WTC11 (cell line): ENCODE results near the gene NHS. TPM values are rescaled to one million over a fixed set of nuclear protein-coding genes. Genes with fewer than 3 reads are reported as not detected.

ENCODE experiments used
- ATAC-seq: fragments of 200-7000 bp; cut with Tn5 transposase; 2 replicates; pipeline ENCODE4 v1.10.0; 2021; ENCODE audit warnings: mild to moderate bottlenecking, moderate library complexity
- CTCF ChIA-PET: fragments of 300-600 bp; sonication (Branson Sonifier 250); formaldehyde crosslinking; loops from one replicate; lab custom pipeline; 2021; ENCODE audit warnings: antibody characterized with exemption; lab: Charles Lee
- POLR2A ChIA-PET: fragments of 350-600 bp; sonication (Branson Sonifier 250); formaldehyde crosslinking; loops from one replicate; lab custom pipeline; 2021; ENCODE audit warnings: antibody characterized with exemption; lab: Charles Lee
- DNase-seq: peaks from one replicate; pipeline ENCODE4 v3.0.0; 2021; ENCODE audit warnings: low spot score
- H3K27ac Mint-ChIP-seq: 2 replicates; pipeline ENCODE4 v1.8.0; 2021; ENCODE audit warnings: mixed read lengths
- H3K27me3 Mint-ChIP-seq: 2 replicates; pipeline ENCODE4 v1.8.0; 2021; ENCODE audit warnings: low read depth, mild to moderate bottlenecking, moderate library complexity, mixed read lengths
- H3K36me3 Mint-ChIP-seq: 2 replicates; pipeline ENCODE4 v1.8.0; 2021; ENCODE audit warnings: mixed read lengths
- H3K4me1 Mint-ChIP-seq: 2 replicates; pipeline ENCODE4 v1.8.0; 2022; ENCODE audit warnings: mixed read lengths
- H3K4me3 Mint-ChIP-seq: 2 replicates; pipeline ENCODE4 v1.8.0; 2021; ENCODE audit warnings: mild to moderate bottlenecking, moderate library complexity, mixed read lengths
- H3K9me3 Mint-ChIP-seq: 2 replicates; pipeline ENCODE4 v1.8.0; 2021; ENCODE audit warnings: mixed read lengths
- ATF1 ChIP-seq: sonication (generic); formaldehyde crosslinking; IDR thresholded peaks from 2 replicates; pipeline ENCODE4 v1.8.1; 2023; ENCODE audit warnings: mild to moderate bottlenecking, moderate library complexity, missing genetic modification reagents
- ETV6 ChIP-seq: sonication (generic); formaldehyde crosslinking; IDR thresholded peaks from 2 replicates; pipeline ENCODE4 v1.8.1; 2022; ENCODE audit warnings: mild to moderate bottlenecking, missing genetic modification reagents
- FOXP1 ChIP-seq: sonication (generic); formaldehyde crosslinking; IDR thresholded peaks from 2 replicates; pipeline ENCODE4 v1.8.0; 2022; ENCODE audit warnings: missing genetic modification reagents, mild to moderate bottlenecking, moderate library complexity, borderline replicate concordance
- HMGA2 ChIP-seq: fragments of 250-450 bp; sonication (Bioruptor Pico); IDR thresholded peaks from 2 replicates; pipeline ENCODE4 v1.4.0; 2021; ENCODE audit warnings: mild to moderate bottlenecking, moderate library complexity
- JAZF1 ChIP-seq: fragments of 250-450 bp; sonication (Bioruptor Pico); IDR thresholded peaks from 2 replicates; pipeline ENCODE4 v1.9.0; 2021; ENCODE audit warnings: moderate library complexity, mild to moderate bottlenecking, inconsistent platforms
- NR2C2 ChIP-seq: sonication (generic); formaldehyde crosslinking; IDR thresholded peaks from 2 replicates; pipeline ENCODE4 v1.8.0; 2022; ENCODE audit warnings: mild to moderate bottlenecking, missing genetic modification reagents
- RELA ChIP-seq: sonication (generic); formaldehyde crosslinking; IDR thresholded peaks from 2 replicates; pipeline ENCODE4 v1.8.1; 2022; ENCODE audit warnings: missing genetic modification reagents, mild to moderate bottlenecking, borderline replicate concordance
- TCF7 ChIP-seq: sonication (generic); formaldehyde crosslinking; IDR thresholded peaks from 2 replicates; pipeline ENCODE4 v1.8.0; 2022; ENCODE audit warnings: mild to moderate bottlenecking, low read depth, missing genetic modification reagents, moderate library complexity
- ZNF263 ChIP-seq: sonication (generic); formaldehyde crosslinking; IDR thresholded peaks from 2 replicates; pipeline ENCODE4 v1.8.1; 2022; ENCODE audit warnings: low read depth, mild to moderate bottlenecking, moderate library complexity, missing genetic modification reagents
- ZNF416 ChIP-seq: fragments of 250-450 bp; sonication (Bioruptor Pico); IDR thresholded peaks from 2 replicates; pipeline ENCODE4 v1.9.0; 2021; ENCODE audit warnings: mild to moderate bottlenecking, inconsistent platforms
- ZNF423 ChIP-seq: fragments of 250-450 bp; sonication (Bioruptor Pico); IDR thresholded peaks from 2 replicates; pipeline ENCODE4 v2.1.2; 2022; ENCODE audit warnings: mild to moderate bottlenecking, moderate library complexity
- total RNA-seq: library from RNA; stranded (reverse); gene quantifications from 3 replicates; pipeline ENCODE4 v1.2.3, GENCODE V29; 2021
- TF ChIP-seq, protein P1 (sequence below): sonication (generic); formaldehyde crosslinking; conservative IDR thresholded peaks from 2 replicates; pipeline ENCODE4 v1.8.1; 2023; ENCODE audit warnings: mild to moderate bottlenecking, low read depth, missing genetic modification reagents, moderate library complexity
- TF ChIP-seq, protein P2 (sequence below): fragments of 250-450 bp; sonication (Bioruptor Pico); IDR thresholded peaks from 2 replicates; pipeline ENCODE4 v1.9.0; 2021; ENCODE audit warnings: mild to moderate bottlenecking
- TF ChIP-seq, protein P3 (sequence below): fragments of 250-450 bp; sonication (Bioruptor Pico); conservative IDR thresholded peaks from 2 replicates; pipeline ENCODE4 v1.9.0; 2021; ENCODE audit warnings: mild to moderate bottlenecking
- TF ChIP-seq, protein P4 (sequence below): sonication (generic); formaldehyde crosslinking; IDR thresholded peaks from 2 replicates; pipeline ENCODE4 v1.8.1; 2023; ENCODE audit warnings: mild to moderate bottlenecking, missing genetic modification reagents, borderline replicate concordance
- TF ChIP-seq, protein P5 (sequence below): sonication (generic); formaldehyde crosslinking; IDR thresholded peaks from 2 replicates; pipeline ENCODE4 v1.8.0; 2023; ENCODE audit warnings: mild to moderate bottlenecking, missing genetic modification reagents
- TF ChIP-seq, protein P6 (sequence below): sonication (generic); formaldehyde crosslinking; IDR thresholded peaks from 2 replicates; pipeline ENCODE4 v1.8.0; 2022; ENCODE audit warnings: missing genetic modification reagents

NHS gene
- total RNA-seq, 1 experiment from 2014 or later = 5.8 TPM

DNA sequence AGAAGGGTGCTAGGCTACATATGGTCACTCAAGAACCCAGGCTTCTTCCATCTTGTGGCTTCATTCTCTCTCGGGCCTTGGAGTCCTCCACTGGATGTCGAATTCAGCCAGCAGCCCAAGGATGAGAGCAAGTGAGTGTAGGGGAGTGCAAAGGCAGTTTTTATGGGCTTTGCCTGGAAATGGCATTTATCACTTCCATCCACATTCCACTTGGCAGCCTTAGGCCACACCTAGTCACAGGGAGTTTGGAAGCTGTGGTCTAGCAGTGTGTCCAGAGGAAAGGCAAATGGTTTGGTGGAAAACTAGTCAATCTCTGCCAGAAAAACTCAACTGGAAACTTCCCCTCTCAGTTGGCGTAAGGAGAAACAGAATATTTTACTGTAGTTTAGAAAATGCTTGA lies 59.0 kb downstream of the NHS start (continued):
- TF ChIP-seq, protein P1, sequence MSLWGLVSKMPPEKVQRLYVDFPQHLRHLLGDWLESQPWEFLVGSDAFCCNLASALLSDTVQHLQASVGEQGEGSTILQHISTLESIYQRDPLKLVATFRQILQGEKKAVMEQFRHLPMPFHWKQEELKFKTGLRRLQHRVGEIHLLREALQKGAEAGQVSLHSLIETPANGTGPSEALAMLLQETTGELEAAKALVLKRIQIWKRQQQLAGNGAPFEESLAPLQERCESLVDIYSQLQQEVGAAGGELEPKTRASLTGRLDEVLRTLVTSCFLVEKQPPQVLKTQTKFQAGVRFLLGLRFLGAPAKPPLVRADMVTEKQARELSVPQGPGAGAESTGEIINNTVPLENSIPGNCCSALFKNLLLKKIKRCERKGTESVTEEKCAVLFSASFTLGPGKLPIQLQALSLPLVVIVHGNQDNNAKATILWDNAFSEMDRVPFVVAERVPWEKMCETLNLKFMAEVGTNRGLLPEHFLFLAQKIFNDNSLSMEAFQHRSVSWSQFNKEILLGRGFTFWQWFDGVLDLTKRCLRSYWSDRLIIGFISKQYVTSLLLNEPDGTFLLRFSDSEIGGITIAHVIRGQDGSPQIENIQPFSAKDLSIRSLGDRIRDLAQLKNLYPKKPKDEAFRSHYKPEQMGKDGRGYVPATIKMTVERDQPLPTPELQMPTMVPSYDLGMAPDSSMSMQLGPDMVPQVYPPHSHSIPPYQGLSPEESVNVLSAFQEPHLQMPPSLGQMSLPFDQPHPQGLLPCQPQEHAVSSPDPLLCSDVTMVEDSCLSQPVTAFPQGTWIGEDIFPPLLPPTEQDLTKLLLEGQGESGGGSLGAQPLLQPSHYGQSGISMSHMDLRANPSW = no peak
- TF ChIP-seq, protein P2, sequence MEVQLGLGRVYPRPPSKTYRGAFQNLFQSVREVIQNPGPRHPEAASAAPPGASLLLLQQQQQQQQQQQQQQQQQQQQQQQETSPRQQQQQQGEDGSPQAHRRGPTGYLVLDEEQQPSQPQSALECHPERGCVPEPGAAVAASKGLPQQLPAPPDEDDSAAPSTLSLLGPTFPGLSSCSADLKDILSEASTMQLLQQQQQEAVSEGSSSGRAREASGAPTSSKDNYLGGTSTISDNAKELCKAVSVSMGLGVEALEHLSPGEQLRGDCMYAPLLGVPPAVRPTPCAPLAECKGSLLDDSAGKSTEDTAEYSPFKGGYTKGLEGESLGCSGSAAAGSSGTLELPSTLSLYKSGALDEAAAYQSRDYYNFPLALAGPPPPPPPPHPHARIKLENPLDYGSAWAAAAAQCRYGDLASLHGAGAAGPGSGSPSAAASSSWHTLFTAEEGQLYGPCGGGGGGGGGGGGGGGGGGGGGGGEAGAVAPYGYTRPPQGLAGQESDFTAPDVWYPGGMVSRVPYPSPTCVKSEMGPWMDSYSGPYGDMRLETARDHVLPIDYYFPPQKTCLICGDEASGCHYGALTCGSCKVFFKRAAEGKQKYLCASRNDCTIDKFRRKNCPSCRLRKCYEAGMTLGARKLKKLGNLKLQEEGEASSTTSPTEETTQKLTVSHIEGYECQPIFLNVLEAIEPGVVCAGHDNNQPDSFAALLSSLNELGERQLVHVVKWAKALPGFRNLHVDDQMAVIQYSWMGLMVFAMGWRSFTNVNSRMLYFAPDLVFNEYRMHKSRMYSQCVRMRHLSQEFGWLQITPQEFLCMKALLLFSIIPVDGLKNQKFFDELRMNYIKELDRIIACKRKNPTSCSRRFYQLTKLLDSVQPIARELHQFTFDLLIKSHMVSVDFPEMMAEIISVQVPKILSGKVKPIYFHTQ (CRISPR knock-in tag) = no peak
- no peak for TF ChIP-seq ZNF416 (CRISPR knock-in tag)
- TF ChIP-seq, all 79 proteins: peak for 0

DNA sequence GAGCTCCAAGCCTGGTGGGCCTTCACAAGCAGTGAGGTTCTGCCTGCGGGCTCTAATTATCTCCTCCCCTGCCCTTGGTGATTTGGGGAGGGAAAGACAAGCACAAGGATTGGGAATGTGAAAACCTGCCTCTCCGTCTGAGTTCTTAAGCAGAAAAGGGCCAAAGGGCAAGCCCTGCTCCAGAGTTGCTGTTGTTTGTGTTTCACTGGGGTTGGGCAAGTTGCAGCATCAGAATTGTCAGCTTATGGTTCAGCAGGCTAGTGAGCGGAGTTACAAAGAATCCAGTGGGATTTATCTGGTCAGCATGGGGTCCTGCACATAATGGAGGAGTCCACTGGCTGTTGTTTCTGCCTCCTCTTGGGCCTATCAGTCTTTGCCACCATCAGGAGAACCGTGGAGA lies 60.5 kb downstream of the NHS start:
- Mint-ChIP-seq H3K36me3 (no peaks in the 10 kb centered on the region), H3K4me3 (no peak overlapping the region), H3K9me3 (no peaks in the 10 kb centered on the region), H3K27me3 (no peaks in the 10 kb centered on the region), H3K4me1 (peaks cover 13% of the 10 kb centered on the region), H3K27ac (no peak overlapping the region)
- ChIA-PET CTCF (no interaction called here), POLR2A (no interaction called here)
- DNase-seq = no peak
- ATAC-seq = no peak
- TF ChIP-seq, protein P3, sequence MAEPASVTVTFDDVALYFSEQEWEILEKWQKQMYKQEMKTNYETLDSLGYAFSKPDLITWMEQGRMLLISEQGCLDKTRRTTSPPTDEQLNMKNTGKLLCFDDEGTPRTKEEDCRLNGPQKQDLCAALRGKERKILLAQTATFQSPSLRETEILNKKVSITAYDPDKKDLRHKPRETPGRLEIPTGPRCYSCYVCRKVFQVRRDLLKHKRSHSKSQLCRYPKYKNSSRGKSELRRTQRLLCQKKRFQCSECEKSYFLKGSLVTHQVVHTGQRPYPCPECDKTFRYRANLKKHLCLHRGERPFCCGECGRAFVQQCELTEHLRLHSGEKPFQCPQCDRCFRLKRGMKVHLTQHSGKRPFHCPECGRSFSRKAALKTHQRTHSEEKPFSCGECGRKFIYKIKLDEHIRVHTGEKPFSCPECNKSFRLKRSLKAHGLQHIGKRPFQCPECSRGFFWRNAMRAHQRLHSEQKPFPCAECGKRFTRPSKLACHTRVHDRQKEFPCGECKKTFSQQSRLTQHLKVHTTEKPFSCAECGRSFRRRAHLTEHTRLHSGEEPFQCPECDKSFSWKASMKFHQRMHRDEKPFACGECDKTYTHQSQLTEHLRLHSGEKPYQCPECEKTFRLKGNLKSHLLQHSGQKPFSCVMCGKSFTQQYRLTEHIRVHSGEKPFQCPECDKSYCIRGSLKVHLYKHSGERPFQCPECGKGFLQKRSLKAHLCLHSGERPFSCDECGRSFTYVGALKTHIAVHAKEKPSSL (CRISPR knock-in tag) = no peak
- no peak for TF ChIP-seq TCF7
- TF ChIP-seq HMGA2 = no peak
- no peak for TF ChIP-seq FOXP1 (CRISPR knock-in tag)
- TF ChIP-seq ETV6 = no peak
- TF ChIP-seq NR2C2 (CRISPR knock-in tag) = no peak
- TF ChIP-seq ATF1 (CRISPR knock-in tag) = no peak
- TF ChIP-seq ZNF263 = no peak
- no peak for TF ChIP-seq RELA (CRISPR knock-in tag)
- TF ChIP-seq, protein P4, sequence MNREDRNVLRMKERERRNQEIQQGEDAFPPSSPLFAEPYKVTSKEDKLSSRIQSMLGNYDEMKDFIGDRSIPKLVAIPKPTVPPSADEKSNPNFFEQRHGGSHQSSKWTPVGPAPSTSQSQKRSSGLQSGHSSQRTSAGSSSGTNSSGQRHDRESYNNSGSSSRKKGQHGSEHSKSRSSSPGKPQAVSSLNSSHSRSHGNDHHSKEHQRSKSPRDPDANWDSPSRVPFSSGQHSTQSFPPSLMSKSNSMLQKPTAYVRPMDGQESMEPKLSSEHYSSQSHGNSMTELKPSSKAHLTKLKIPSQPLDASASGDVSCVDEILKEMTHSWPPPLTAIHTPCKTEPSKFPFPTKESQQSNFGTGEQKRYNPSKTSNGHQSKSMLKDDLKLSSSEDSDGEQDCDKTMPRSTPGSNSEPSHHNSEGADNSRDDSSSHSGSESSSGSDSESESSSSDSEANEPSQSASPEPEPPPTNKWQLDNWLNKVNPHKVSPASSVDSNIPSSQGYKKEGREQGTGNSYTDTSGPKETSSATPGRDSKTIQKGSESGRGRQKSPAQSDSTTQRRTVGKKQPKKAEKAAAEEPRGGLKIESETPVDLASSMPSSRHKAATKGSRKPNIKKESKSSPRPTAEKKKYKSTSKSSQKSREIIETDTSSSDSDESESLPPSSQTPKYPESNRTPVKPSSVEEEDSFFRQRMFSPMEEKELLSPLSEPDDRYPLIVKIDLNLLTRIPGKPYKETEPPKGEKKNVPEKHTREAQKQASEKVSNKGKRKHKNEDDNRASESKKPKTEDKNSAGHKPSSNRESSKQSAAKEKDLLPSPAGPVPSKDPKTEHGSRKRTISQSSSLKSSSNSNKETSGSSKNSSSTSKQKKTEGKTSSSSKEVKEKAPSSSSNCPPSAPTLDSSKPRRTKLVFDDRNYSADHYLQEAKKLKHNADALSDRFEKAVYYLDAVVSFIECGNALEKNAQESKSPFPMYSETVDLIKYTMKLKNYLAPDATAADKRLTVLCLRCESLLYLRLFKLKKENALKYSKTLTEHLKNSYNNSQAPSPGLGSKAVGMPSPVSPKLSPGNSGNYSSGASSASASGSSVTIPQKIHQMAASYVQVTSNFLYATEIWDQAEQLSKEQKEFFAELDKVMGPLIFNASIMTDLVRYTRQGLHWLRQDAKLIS (CRISPR knock-in tag) = no peak
- TF ChIP-seq, protein P5, sequence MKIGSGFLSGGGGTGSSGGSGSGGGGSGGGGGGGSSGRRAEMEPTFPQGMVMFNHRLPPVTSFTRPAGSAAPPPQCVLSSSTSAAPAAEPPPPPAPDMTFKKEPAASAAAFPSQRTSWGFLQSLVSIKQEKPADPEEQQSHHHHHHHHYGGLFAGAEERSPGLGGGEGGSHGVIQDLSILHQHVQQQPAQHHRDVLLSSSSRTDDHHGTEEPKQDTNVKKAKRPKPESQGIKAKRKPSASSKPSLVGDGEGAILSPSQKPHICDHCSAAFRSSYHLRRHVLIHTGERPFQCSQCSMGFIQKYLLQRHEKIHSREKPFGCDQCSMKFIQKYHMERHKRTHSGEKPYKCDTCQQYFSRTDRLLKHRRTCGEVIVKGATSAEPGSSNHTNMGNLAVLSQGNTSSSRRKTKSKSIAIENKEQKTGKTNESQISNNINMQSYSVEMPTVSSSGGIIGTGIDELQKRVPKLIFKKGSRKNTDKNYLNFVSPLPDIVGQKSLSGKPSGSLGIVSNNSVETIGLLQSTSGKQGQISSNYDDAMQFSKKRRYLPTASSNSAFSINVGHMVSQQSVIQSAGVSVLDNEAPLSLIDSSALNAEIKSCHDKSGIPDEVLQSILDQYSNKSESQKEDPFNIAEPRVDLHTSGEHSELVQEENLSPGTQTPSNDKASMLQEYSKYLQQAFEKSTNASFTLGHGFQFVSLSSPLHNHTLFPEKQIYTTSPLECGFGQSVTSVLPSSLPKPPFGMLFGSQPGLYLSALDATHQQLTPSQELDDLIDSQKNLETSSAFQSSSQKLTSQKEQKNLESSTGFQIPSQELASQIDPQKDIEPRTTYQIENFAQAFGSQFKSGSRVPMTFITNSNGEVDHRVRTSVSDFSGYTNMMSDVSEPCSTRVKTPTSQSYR (CRISPR knock-in tag) = no peak
- no peak for TF ChIP-seq ZNF423 (CRISPR knock-in tag)
- TF ChIP-seq, protein P6, sequence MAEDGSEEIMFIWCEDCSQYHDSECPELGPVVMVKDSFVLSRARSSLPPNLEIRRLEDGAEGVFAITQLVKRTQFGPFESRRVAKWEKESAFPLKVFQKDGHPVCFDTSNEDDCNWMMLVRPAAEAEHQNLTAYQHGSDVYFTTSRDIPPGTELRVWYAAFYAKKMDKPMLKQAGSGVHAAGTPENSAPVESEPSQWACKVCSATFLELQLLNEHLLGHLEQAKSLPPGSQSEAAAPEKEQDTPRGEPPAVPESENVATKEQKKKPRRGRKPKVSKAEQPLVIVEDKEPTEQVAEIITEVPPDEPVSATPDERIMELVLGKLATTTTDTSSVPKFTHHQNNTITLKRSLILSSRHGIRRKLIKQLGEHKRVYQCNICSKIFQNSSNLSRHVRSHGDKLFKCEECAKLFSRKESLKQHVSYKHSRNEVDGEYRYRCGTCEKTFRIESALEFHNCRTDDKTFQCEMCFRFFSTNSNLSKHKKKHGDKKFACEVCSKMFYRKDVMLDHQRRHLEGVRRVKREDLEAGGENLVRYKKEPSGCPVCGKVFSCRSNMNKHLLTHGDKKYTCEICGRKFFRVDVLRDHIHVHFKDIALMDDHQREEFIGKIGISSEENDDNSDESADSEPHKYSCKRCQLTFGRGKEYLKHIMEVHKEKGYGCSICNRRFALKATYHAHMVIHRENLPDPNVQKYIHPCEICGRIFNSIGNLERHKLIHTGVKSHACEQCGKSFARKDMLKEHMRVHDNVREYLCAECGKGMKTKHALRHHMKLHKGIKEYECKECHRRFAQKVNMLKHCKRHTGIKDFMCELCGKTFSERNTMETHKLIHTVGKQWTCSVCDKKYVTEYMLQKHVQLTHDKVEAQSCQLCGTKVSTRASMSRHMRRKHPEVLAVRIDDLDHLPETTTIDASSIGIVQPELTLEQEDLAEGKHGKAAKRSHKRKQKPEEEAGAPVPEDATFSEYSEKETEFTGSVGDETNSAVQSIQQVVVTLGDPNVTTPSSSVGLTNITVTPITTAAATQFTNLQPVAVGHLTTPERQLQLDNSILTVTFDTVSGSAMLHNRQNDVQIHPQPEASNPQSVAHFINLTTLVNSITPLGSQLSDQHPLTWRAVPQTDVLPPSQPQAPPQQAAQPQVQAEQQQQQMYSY (CRISPR knock-in tag) = no peak
- TF ChIP-seq JAZF1 (CRISPR knock-in tag) = no peak
